ENCODE data around the gene TNFSF12.

- TF ChIP-seq EP300 (IDR thresholded peaks at IDR 0.05; ENCODE audit: borderline replicate concordance in 1 of 2, low read depth in 1 of 2, low read length in 1 of 2) (no peak), CTCF (IDR thresholded peaks at IDR 0.05) (no peak), RAD21 (IDR thresholded peaks at IDR 0.05; ENCODE audit: low read length) (no peak), JUND (IDR thresholded peaks at IDR 0.05) (no peak), RCOR1 (IDR thresholded peaks at IDR 0.05; ENCODE audit: low read length) (no peak), REST (IDR thresholded peaks at IDR 0.05; ENCODE audit: low read depth, low read length) (no peak), TAF1 (IDR thresholded peaks at IDR 0.05; ENCODE audit: borderline replicate concordance, low read depth, low read length) (no peak), TCF12 (IDR thresholded peaks at IDR 0.05) (no peak), SIN3A (IDR thresholded peaks at IDR 0.05; ENCODE audit: borderline replicate concordance, low read depth, low read length) (no peak), RXRA (IDR thresholded peaks at IDR 0.05; ENCODE audit: borderline replicate concordance, low read depth) (no peak), USF1 (IDR thresholded peaks at IDR 0.05; ENCODE audit: borderline replicate concordance, low read depth) (no peak), GATA2 (CRISPR knock-in tag; IDR thresholded peaks at IDR 0.05) (no peak)
Observed at GRCh38 chr17:7577327-7578199, 28.7 kb downstream of the TNFSF12 start.
